Urothelium cell line (cell line): ENCODE results near the gene CDH23.

Source experiments
- DNase-seq: peaks from one replicate; pipeline ENCODE4 v3.0.0; 2011; ENCODE audit warnings: low spot score, mixed read lengths
- FAIRE-seq: peaks from 2 replicates; lab custom pipeline; 2011; peaks lifted over from hg19 to GRCh38; lab: Jason Lieb, UNC

Gene CDH23

DNA sequence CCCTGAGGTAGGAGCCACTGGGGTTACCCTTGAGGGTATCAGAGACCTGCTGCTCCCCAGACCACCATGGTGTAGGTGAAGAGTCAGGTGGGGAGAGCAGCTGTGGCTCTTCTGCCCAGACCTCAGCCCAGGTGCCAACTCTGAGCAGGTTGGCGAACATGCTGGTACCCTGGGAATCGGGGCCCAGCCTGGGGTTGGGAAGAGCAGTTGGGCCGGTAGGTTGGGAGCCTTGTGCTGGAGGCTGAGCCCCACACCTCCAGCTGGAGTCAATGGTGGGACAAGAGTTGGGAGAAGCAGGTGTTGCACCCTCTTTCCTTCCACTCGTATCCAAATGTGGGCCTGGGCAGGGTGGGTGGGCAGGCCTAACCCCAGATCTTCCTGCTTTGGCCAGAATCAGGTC, 114.5 kb downstream of the CDH23 start:
- DNase-seq = no peak
- FAIRE-seq = no peak

DNA sequence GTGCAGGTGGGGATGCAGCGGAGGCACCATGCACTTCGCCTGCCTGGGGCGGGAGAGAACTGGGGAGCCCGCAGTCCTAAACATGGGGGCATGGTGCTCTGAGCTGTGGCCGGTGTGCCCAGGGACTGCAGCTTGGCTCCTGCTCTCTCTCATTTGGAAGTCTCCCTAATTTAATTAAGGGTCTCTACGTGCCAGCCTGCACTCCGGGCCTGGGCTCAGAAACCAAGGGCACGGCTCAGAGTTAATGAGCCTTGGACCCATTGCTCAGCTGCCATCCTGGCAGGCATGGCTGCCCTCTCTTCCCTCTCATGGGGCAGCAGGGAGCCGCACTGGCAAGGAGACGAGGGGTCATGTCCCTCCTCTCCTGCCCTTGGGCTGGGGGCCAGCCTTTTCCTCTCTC, 115.6 kb downstream of the CDH23 start:
- DNase-seq (no peak), FAIRE-seq (no peak)

DNA sequence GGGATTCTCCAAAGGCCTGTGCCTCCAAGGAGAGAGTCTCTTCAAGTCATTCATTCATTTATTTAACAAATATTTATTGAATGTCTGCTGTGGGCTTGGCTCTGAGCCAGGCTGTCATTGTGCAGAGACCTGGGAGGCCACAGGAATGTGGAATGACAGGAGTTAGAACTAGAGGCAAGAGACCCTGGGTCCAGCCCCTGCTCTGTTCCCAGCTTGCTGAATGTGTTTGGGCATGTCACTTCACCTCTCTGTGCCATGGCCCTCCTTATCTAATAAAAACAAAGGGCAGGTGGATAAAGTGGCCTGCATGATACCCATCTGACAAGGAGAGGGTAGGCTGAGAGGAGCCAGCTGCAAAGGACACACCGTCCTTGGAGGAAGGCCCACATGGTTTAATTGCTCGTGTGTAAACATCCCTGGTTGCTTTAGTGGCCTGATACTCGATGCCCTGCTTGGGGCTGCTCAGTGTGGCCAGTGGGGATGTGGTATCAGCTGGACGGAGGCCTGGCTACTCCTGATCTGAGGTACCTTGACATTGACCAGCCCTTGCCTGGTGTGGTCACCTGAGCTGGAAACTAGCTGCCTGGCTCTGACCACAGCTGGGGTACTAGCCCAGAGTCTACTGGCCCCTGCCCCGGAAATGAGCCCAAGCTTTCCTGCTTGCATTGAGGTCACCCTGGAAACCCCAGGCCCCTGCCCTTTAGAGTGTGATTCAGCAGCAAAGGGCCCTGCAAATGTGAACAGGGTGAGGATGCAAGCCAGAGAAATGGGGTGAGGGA, 116.2 kb downstream of the CDH23 start:
- FAIRE-seq (no peak), DNase-seq (peak; percentile 83)

DNA sequence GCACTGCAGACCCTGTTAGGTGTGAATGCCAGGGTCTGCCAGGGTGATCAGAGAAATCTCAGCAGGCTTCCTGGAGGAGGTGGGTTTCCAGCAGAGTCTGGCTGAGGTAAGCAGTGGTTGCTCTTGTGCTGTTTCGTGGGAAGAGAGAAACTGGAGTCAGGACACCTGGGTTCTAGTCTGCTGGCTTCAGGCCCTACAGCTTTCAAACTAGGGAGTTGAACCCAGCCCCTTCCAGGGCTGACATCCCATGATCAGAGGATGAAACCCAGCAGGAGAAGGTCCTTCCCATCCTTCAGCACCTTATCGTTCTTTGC, 116.8 kb downstream of the CDH23 start:
- DNase-seq = no peak
- FAIRE-seq = no peak

DNA sequence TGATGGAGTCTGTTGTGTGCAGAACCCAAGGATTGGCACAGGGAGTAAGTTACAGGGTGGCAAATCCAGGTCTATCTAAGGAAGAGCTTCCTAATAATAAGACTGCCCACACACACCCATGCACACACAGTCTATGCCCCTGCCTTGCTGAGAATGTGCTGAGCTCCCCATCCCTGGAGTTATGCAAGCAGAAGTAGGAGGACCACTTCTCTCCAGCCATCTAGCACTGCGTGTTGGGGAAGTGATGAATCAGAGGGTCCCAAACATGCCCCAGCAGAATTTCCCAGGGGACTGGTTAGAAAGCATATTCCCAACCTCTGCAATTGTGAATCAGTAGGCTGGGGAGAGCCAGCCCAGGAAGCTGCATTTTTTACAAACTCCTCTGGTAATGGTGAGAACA, 117.2 kb downstream of the CDH23 start:
- FAIRE-seq = no peak

DNA sequence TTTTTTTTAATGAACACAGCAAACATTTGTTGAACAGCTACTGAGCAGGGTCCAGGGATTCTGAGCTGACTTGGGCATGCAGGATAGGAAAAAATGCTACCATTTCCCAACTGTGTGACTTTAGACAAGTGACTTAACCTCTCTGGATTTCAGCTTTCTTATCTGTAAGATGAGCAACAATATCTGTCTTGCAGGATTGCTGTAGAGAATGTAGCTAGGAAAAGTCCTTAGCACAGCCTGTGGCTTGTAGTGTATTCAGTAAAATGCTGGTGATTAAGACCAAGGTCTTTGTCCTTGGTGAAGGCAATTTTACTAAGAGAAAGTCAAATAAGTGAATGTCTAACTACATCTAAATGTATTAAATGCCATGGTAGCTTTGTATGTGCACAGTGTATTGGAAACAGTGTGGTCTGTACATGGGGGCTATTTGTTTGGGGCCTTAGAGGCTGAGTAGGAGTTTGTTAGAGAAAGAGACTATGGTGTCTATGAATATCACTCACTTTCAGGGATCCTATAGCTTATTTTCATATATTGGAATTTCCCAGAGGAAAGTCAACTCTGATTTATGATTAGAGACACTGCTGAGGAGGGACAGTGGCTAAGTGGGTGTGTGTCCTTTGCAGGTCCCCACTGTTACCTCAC, 118.9 kb downstream of the CDH23 start:
- no peak for DNase-seq
- no peak for FAIRE-seq

More for the DNA sequence above, 117.2 kb downstream of the CDH23 start:
- no peak for DNase-seq

DNA sequence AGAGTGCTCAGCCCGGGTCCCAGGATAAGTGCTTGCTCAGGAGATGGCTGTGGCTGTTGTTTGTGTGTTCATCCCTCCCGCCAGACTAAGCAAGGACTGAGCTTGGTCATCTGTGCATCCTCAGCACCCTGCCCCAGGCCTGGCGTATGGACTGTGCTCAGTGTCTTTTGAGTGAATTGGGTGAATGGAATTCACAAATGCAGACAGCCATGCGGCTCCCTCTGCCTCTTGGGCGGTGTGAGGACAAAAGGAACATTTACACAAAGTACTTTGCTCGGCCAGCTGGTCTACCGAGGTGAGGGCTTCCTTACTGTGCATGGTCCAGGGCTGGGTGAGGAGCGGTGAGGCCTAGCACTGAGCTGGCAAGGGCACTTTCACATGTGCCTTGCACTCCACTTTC, 120.2 kb downstream of the CDH23 start:
- peak; percentile 32 for FAIRE-seq
- no peak for DNase-seq

DNA sequence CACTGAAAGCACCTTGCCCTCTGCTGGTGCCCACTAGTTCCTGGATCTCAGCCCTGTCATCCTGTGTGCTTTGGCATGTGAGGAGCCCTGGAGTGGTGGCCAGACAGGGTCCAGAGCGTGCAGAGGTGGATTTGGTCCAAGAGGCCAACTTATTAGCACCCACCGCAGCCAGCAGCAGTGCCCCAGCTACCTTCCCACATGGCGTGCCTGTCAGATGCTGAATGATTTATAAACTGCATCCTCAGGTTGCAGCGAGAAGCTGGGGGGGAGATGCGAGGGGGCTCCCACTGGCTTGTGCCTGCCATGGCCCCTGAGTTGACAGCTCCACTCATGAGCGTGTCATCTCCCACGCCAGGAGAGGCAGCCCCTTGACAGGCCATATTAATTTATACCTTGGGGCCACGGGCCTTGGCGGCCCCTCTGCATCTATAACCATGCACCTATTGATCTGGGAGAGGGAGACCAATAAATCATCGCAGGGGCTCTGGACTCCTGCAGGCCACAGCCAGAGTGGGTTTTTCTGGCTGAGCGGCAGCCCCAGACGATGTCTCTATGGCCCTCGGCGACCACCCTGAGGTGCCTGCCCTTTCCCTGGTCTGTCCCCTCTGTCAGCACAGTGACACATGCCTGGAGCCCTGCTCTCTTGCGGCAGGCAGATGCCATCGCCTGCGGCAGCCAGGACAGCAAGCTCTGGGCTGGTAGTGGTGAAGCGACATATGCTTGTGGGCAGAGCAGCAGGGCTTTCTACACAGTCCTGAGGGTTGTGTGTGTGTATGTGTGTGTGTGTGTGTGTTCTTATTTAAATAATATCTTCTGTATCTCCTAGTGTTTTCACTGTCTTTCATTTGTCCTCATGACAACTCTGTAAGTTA, 120.8 kb downstream of the CDH23 start:
- DNase-seq (no peak), FAIRE-seq (peak; percentile 42)

DNA sequence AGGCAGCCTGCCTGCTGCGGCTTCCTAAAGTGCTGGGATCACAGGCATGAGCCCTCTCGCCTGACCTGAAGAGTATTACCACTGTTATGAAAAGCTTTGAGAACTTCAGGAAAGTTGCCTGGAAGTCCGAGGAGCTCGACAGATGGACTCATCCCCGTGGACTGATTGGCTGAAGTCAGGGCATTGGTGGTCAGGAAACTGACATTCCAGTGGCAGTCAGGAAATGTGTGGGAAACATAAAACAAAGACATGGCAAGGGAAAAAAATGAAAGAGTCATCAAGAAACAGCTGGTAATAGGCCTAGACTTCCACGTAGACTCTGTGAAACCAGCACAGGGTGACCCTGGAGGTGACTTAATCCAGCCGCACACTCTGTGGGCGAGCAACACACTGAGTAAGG, 123.3 kb downstream of the CDH23 start:
- DNase-seq (no peak), FAIRE-seq (no peak)

DNA sequence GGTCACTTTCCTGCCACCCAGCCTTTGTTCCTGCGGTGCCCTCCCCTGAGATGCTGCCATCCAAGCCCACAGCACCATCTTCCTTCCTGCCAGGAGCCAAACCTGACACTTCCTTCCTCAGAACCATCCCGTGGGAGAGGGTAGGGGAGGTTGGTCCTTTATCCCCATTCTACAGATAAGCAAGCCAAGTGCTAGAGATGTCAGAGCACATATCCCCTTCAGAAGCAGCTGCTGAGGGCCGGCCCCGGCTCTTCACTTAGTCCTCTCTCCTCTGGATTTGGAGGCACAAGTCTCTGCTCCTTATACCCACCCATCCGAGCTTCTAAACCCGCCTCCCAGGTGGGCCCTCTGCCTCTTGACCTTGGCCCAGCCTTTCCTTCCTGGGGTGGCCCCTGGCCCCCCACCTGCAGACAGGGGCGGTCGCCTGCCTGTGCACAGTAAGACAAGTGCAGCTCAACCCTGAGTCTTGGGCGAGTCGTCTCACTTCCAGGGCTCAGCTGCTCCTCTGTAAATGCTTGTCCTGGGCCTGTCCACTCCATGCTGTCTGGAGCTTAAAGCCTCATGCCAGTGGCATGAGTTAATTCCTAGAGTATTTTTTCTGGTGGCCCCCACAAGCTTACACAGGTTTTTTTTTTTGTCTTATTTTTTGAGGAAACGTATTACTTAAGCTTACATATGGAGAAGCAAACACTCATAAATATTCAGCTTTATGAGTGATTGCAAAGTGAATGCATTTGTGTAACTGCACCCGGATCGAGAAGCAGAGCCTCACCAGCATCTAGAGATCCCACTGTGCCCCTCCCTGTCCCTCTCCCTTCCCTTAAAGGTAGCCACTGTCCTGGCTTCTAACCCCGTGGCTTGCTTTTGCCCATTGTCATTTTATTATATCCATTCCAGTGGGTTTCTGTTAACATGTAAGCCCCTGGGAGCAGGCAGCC, 125.1 kb downstream of the CDH23 start:
- DNase-seq (no peak), FAIRE-seq (peak; percentile 32)

DNA sequence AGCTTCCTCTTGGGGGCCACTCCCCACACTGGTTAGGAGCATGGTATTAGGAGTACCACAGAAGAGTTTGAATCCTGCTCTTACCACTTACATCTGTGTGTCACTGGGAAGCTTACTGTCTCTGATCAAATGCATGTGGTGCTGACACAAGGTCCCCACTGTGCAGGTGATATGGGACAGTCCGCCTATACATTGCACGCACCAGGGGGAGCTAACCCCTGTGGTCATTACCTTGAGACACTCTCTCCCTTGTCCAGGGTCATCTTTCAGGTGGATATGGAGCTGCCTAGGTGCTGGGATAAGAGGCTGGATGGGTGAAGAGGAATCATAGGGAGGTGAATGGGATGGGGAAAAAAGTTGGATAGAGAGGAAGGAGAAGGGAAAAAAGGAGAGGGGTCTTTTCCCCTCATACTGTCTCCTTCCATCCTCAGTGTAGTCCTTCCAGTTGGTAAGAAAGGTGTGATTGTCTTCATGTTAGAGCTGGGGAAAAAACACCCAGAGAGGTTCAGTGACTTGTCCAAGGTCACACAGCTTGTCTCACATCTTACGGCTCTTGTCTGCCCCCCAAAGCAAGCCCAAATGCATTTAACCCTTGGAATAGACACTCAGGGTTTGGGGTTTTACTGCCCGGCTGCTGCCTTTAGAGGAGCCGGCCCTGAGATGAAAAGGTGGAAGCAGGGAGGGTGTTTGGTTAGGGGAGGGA, 125.9 kb downstream of the CDH23 start:
- DNase-seq (no peak), FAIRE-seq (peak; percentile 13)

DNA sequence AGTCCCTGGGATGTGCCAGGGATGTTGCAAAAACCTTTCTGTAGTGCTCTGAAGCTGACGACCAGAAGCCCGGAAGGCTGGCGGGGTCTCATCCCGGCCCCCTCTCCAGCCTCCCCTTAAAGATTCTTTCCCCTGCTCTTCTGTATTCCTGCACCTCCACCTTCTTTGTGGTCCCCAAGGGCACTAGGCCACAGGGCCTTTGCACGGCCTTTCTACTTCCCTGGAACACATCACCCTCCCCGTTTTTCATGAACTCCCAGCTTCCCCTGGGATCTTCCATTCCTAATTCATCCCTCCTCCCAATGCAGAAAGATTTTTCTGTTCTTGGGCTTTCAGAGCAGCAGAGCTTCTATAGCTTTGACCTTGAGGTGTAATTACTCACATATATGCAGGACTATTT, 127.0 kb downstream of the CDH23 start:
- no peak for FAIRE-seq

DNA sequence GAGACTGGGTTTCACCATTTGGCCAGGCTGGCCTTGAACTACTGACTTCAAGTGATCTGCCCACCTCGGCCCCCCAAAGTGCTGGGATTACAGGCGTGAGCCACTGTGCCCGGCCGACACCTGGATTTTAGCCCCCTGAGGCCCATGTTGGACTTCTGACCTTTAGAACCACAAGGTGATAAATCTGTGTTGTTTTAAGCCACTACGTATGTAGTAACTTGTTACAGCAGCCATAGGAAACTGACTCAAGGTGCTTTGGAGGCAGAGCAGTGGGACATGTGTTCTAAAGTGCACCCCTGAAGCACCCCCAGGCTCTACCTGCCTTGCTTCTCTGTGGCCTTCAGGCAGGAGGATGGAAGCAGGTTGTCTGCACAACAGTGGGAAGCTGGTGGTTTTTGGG, 128.4 kb downstream of the CDH23 start:
- FAIRE-seq (no peak), DNase-seq (no peak)

More for the DNA sequence above, 127.0 kb downstream of the CDH23 start:
- no peak for DNase-seq

DNA sequence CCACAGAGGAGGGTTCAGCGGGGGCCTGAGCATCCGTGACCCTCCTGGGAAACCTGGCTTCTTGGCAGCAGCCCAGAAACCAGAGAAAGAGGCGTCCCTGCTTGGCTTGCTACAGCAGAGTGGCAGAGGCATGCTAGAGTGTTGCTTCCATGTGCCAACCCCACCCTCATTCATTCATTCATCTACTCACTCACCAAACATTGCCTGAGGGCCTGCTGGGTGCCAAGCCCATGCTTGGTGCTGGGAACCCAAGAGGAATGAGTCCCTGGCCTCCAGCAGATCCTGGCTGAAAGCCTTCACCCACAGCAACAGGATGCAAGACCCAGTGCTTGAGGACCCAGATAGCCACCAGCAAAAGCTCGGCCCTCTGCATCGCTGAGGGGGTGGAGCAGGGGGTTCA, 129.0 kb downstream of the CDH23 start:
- DNase-seq (no peak), FAIRE-seq (no peak)

DNA sequence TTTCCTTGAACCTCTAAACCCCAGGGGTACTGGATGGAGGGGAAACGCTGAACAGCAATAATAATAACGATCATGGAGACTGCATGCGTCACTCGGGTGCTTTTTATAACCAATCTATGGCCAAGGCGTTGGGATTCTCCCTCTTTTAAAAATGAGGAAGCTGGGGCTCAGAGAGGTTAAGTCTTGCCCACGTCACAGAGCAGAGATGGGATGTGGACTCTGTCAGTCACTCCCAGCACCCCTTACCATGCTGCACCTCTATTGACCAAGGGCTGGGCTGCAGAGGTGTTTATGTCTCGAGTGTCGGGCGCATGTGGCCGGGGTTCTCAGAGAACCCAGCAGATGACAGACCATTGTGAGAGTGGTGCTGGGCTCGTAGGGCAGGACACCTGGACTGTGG, 129.9 kb downstream of the CDH23 start:
- DNase-seq (no peak), FAIRE-seq (no peak)

DNA sequence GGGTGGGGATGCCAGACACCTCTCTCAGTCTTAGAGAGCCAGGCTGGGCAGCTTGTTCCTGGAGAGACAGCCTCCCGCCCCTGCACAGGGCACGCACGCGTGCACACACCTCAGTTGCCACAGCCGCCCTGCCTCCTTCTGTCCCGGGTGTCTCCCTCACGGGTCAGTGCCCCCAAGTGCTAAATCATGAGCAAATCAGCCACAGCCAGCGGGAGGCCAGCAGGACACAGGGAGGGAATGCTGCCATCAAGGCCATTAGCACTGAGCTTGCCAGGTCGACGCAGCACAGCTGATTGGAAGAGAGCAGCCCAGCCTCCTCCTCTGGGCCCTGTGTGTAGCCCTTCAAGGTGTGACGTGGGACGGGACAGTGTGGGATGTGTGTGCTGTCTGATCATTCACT, 130.4 kb downstream of the CDH23 start:
- no peak for DNase-seq
- FAIRE-seq = no peak

DNA sequence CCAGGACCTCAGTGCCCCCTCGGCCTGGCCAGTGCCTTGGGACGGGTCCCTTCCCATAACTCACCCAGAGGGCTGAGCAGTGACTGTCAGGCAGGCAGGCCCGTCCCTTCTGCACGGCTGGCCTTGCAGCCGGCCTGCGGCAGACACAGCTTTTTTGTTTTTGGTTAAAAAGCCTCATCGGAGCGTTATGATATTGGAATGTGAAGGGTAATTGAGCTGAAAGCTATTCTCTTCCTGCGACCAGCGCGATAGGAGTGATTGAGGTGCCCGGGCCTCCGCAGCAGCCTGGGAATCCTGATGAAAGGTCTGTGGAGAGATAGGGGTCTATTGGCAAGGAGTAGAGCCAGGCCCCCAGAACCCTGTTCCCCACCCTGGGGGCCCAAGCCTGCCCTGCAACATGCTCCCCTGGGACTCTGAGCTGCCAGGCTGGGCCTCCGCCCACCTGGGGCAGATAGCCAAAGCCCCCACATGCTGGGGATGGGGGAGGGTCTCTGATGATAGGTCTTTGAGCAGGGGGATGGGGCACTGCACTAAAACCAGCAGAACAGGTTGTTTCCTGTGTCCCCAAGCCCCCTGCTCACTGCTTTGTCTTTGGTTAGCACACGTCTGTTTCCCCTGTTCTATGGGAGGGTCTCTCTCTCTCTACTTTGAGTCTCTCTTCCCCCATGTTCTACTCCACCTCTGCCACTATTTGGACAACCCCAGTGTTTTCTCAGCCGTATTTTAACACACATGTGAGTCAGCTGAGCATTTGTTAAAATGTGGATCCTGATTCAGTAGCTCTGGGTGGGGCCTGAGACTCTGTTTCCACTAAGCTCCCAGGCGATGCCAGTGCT, 131.9 kb downstream of the CDH23 start:
- no peak for FAIRE-seq
- DNase-seq = no peak

DNA sequence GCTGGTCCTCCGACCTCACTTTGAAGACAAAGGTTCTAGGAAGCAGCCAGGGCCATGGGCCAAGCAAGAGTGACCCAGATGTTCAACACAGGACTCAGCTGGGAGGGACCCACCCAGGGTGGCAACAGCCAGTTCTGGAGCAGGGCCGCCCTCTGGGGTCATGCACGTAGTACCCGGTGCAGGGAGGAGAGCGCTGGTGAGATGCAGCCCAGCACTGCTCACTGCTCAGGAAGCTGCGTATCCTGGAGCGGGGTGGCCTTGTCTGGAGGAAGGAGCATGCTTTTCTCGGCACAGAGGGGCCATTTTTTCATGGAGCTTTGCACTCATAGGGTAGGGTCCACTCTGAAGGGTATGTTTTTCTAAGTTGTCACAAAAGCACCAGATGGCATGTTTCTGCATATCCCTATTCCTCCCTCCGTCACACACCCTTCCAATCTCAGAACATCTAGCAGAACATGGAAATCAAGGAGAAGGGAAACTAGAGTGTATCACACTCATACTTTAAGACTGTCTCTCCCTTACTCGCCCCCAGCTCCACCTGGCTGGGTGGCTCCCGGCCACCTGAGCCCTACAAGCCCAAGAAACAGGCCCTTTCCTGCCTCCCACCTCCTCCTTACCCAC, 132.6 kb downstream of the CDH23 start:
- no peak for FAIRE-seq
- no peak for DNase-seq

DNA sequence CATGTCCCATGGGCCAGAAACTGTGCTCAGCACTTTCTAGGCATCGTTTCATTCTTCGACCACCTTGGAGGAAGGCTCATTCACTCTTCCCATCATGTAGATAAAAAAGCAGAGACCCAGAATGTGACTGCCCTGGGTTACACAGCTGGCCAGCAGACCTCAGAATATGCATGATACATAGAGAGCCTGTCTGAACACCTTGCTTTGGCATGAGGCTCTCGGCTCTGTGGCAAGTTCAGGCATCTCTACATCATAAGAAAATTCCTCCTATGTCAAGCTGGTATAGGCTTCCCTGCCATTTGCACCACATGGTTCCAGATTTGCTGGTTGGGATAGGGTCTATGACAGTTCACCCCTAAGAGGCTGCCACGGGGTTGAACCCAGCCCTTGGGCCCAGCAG, 134.1 kb downstream of the CDH23 start:
- FAIRE-seq (peak; percentile 30), DNase-seq (no peak)
